Tibial nerve (tissue), 4 donors: Measurements from ENCODE around the gene FSTL4.

Experiments
- EP300 ChIP-seq, 2 donors: sonication (generic); formaldehyde crosslinking; IDR thresholded peaks; one replicate each; pipeline ENCODE4 v1.6.1; 2017; ENCODE audit warnings: antibody characterized with exemption in 2 of 2, mild to moderate bottlenecking in 1 of 2
- POLR2A ChIP-seq, 2 donors: fragments of 450-650 bp; IDR thresholded peaks; one replicate each; pipeline ENCODE4 v1.6.1; 2017; ENCODE audit warnings: antibody characterized with exemption in 2 of 2, mild to moderate bottlenecking in 2 of 2, moderate library complexity in 2 of 2
- TF ChIP-seq, protein P1 (sequence below), 5 experiments: fragments of 200-600 bp in 3 of 5; fragments of 450-650 bp in 2 of 5; sonication (generic) in 3 of 5; IDR thresholded peaks; one replicate each; pipeline ENCODE4 v1.5.1; 2016 to 2019; ENCODE audit warnings: antibody characterized with exemption in 5 of 5, mild to moderate bottlenecking in 3 of 5, moderate library complexity in 2 of 5

DNA sequence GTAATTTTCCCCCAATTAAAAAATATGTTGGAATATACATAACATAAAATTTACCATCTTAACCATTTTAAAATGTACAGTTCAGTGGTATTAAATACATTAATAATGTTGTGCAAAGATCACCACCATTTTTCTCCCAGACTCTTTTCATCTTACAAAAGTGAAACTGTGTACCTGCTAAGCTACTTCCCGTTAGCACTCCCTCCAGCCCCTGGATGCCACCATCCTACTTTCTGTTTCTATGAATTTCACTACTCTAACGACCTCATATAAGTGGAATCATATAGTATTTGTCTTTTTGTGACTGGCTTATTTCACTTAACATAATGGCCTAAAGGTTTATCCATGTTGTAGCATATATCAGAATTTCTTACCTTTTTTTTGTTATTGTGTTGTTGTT is 447.6 kb downstream of the FSTL4 start:
- no peak for TF ChIP-seq POLR2A (IDR thresholded peaks at IDR 0.05)
- TF ChIP-seq, protein P1, sequence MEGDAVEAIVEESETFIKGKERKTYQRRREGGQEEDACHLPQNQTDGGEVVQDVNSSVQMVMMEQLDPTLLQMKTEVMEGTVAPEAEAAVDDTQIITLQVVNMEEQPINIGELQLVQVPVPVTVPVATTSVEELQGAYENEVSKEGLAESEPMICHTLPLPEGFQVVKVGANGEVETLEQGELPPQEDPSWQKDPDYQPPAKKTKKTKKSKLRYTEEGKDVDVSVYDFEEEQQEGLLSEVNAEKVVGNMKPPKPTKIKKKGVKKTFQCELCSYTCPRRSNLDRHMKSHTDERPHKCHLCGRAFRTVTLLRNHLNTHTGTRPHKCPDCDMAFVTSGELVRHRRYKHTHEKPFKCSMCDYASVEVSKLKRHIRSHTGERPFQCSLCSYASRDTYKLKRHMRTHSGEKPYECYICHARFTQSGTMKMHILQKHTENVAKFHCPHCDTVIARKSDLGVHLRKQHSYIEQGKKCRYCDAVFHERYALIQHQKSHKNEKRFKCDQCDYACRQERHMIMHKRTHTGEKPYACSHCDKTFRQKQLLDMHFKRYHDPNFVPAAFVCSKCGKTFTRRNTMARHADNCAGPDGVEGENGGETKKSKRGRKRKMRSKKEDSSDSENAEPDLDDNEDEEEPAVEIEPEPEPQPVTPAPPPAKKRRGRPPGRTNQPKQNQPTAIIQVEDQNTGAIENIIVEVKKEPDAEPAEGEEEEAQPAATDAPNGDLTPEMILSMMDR (IDR thresholded peaks at IDR 0.05): no peak
- TF ChIP-seq EP300 (IDR thresholded peaks at IDR 0.05): no peak
